ENCODE results near the gene PRG3. TPM values are rescaled to one million over a fixed set of nuclear protein-coding genes. Genes with fewer than 3 reads are reported as not detected.

Gene PRG3
- total and polyA plus RNA-seq, 2 of the 4 experiments (the other 2 are of a cell fraction), result not detected

DNA sequence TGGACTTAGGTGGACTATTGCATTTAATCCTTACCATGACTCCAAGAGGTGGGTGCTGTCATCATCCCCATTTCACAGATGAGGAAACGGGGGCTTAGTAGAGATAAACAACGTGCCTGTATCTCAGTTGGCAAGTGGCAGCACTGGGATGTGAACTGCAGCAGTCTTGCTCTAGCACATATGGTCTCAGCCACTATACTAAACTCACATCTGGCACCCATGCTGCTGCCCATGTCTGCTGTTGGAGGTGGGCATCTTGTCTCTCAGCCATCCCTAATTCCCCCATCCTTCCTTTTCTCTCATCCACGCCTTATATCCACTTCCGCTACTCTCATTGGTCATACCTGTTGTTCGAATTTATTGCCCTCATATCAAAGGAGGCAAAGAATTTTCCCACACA is 3.8 kb downstream of the PRG3 start:
- H3K4me1 ChIP-seq (ENCODE audit: control insufficient read depth, insufficient read depth, low read length), result no peaks in the 10 kb centered on the region
- WGBS, 2 experiments (ENCODE audit: extremely low coverage in 2 of 2, insufficient read length in 1 of 2), result 49 to 100% methylated on average over 2 to 4 of the region's 5 CpGs
- dilution Hi-C loops (cut with HindIII; ENCODE audit: low sequenced_read_pairs, unreplicated experiment), result no loop called here
- no peak overlapping the region for H3K27ac ChIP-seq (ENCODE audit: insufficient read depth, low read length)
- H2BK5ac ChIP-seq (ENCODE audit: low read depth, low read length, poor library complexity, severe bottlenecking), result no peak overlapping the region
- H4K20me1 ChIP-seq (ENCODE audit: insufficient read depth, low read length), result 0 out of 2 replicates have a peak, but pooled peaks cover 6% of the 10 kb centered on the region
- H3K79me1 ChIP-seq (ENCODE audit: low read depth in 1 of 2, low read length in 2 of 2), result no peaks in the 10 kb centered on the region
- no peak overlapping the region for H2AK5ac ChIP-seq (ENCODE audit: low read depth, low read length)
- no peak overlapping the region for H3K4ac ChIP-seq (ENCODE audit: low read depth, low read length)
- in situ Hi-C loops (cut with MboI; ENCODE audit: low sequenced_read_pairs), result no loop called here
- no peak overlapping the region for H2AK9ac ChIP-seq (replicated peaks; ENCODE audit: low read depth, low read length, poor library complexity)
- no peak overlapping the region for H2BK15ac ChIP-seq (ENCODE audit: low read depth, low read length)
- peaks cover 8% of the 10 kb centered on the region; the same call in 1 of the 2 replicates for H3K27me3 ChIP-seq (ENCODE audit: control insufficient read depth, insufficient read depth, low read length)
- ATAC-seq (ENCODE audit: low read depth), result no peak
- no peak overlapping the region for H3K56ac ChIP-seq (ENCODE audit: extremely low read depth, insufficient read depth, low read length)
- no peaks in the 10 kb centered on the region for H3K9me1 ChIP-seq (ENCODE audit: insufficient read depth, low read length)
- no peaks in the 10 kb centered on the region for H3K36me3 ChIP-seq (ENCODE audit: control insufficient read depth, insufficient read depth, low read length)
- no peak overlapping the region for H3K4me2 ChIP-seq (ENCODE audit: low read depth, low read length)
- H4K91ac ChIP-seq (ENCODE audit: insufficient read depth, low read depth, low read length), result no peak overlapping the region
- H3K14ac ChIP-seq (replicated peaks; ENCODE audit: low read depth, low read length), result no peak overlapping the region
- CTCF ChIA-PET, result no interaction called here
- H4K8ac ChIP-seq (ENCODE audit: low read depth in 2 of 2, low read length in 2 of 2), result no peak overlapping the region
- H3K18ac ChIP-seq (ENCODE audit: low read depth, low read length), result no peak overlapping the region
- H2BK120ac ChIP-seq (ENCODE audit: low read depth, low read length), result no peak overlapping the region
- no TSS peak for BruUV-seq (replicated peaks)
- no peak overlapping the region for H3K9ac ChIP-seq (ENCODE audit: low read depth, low read length)
- H3K23ac ChIP-seq (ENCODE audit: low read depth, low read length), result no peak overlapping the region
- POLR2A ChIA-PET (ENCODE audit: unreplicated experiment), result no interaction called here
- no peak for DNase-seq
- no peak overlapping the region for H2AFZ ChIP-seq (replicated peaks; ENCODE audit: low read length, poor library complexity)
- no peak overlapping the region for H3K4me3 ChIP-seq (ENCODE audit: insufficient read depth, low read depth, low read length)
- TF ChIP-seq CTCF (conservative IDR thresholded peaks at IDR 0.05; ENCODE audit: low read depth, low read length), result no peak
- TF ChIP-seq RFX5 (IDR thresholded peaks at IDR 0.05; ENCODE audit: low read depth, low read length), result no peak
- TF ChIP-seq MXI1 (IDR thresholded peaks at IDR 0.05; ENCODE audit: borderline replicate concordance, low read depth, low read length), result no peak
- TF ChIP-seq, protein P1, sequence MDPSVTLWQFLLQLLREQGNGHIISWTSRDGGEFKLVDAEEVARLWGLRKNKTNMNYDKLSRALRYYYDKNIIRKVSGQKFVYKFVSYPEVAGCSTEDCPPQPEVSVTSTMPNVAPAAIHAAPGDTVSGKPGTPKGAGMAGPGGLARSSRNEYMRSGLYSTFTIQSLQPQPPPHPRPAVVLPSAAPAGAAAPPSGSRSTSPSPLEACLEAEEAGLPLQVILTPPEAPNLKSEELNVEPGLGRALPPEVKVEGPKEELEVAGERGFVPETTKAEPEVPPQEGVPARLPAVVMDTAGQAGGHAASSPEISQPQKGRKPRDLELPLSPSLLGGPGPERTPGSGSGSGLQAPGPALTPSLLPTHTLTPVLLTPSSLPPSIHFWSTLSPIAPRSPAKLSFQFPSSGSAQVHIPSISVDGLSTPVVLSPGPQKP (IDR thresholded peaks at IDR 0.05; ENCODE audit: borderline replicate concordance, low read depth, low read length), result no peak
- TF ChIP-seq BHLHE40 (IDR thresholded peaks at IDR 0.05; ENCODE audit: low read depth, low read length), result no peak
- no peak for TF ChIP-seq SMC3 (IDR thresholded peaks at IDR 0.05; ENCODE audit: low read depth, low read length)
- TF ChIP-seq RCOR1 (IDR thresholded peaks at IDR 0.05; ENCODE audit: insufficient replicate concordance, low read length), result no peak
- TF ChIP-seq POLR2A (IDR thresholded peaks at IDR 0.05; ENCODE audit: low read depth, low read length), result no peak
- TF ChIP-seq, protein P2, sequence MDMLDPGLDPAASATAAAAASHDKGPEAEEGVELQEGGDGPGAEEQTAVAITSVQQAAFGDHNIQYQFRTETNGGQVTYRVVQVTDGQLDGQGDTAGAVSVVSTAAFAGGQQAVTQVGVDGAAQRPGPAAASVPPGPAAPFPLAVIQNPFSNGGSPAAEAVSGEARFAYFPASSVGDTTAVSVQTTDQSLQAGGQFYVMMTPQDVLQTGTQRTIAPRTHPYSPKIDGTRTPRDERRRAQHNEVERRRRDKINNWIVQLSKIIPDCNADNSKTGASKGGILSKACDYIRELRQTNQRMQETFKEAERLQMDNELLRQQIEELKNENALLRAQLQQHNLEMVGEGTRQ (IDR thresholded peaks at IDR 0.05; ENCODE audit: low read depth, low read length), result no peak
- TF ChIP-seq NFE2L2 (IDR thresholded peaks at IDR 0.05; ENCODE audit: low read depth, low read length), result no peak
- TF ChIP-seq RAD21 (IDR thresholded peaks at IDR 0.05; ENCODE audit: low read length), result no peak
- no peak for TF ChIP-seq FOS (IDR thresholded peaks at IDR 0.05; ENCODE audit: low read depth, low read length)
- no peak for TF ChIP-seq MAFK (IDR thresholded peaks at IDR 0.05; ENCODE audit: low read depth, low read length)
- intact Hi-C loops (cut with micrococcal nuclease), result no loop called here
- H4K5ac ChIP-seq (ENCODE audit: low read depth, low read length), result no peak overlapping the region
- H3K9me3 ChIP-seq (ENCODE audit: control insufficient read depth, insufficient read depth, low read length), result no peaks in the 10 kb centered on the region
- no peak overlapping the region for H2BK20ac ChIP-seq (ENCODE audit: low read depth, low read length)

Data from IMR-90 (cell line).